MCF 10A (cell line): ENCODE results near the gene RTL1. TPM values are rescaled to one million over a fixed set of nuclear protein-coding genes. Genes with fewer than 3 reads are reported as not detected.

Experiments
- BruUV-seq: library from RNA; stranded (reverse); fragments of 400-500 nt; replicated peaks from 2 replicates; lab custom pipeline; 2021; lab: Mats Ljungman, UMichigan
- CTCF ChIA-PET: fragments of 300-600 bp; sonication (Branson Sonifier 250); formaldehyde crosslinking; extraction: SDS; loops from one replicate; lab custom pipeline; 2021; ENCODE audit warnings: antibody characterized with exemption, inconsistent platforms; lab: Yijun Ruan, JAX
- POLR2A ChIA-PET: fragments of 300-600, 350-650 bp; sonication (Branson Sonifier 250); formaldehyde crosslinking; extraction: SDS; loops from one replicate; lab custom pipeline; 2020; ENCODE audit warnings: antibody characterized with exemption, inconsistent platforms; lab: Yijun Ruan, JAX
- DNase-seq: peaks from one replicate; pipeline ENCODE4 v3.0.0-alpha.2; 2018; ENCODE audit not compliant: unreplicated experiment
- H3K27ac Mint-ChIP-seq: one replicate; pipeline ENCODE4 v1.8.0; 2022; ENCODE audit warnings: mild to moderate bottlenecking, low read depth, mixed read lengths; ENCODE audit not compliant: unreplicated experiment
- H3K27me3 Mint-ChIP-seq: one replicate; pipeline ENCODE4 v1.8.0; 2022; ENCODE audit warnings: mixed read lengths; ENCODE audit not compliant: insufficient read depth, unreplicated experiment
- H3K36me3 Mint-ChIP-seq: one replicate; pipeline ENCODE4 v1.8.0; 2022; ENCODE audit warnings: mild to moderate bottlenecking, moderate library complexity, mixed read lengths; ENCODE audit not compliant: insufficient read depth, unreplicated experiment
- H3K4me1 Mint-ChIP-seq: one replicate; pipeline ENCODE4 v1.8.0; 2022; ENCODE audit warnings: mixed read lengths; ENCODE audit not compliant: insufficient read depth, unreplicated experiment
- H3K4me3 Mint-ChIP-seq: one replicate; pipeline ENCODE4 v1.8.0; 2022; ENCODE audit warnings: mild to moderate bottlenecking, moderate library complexity, mixed read lengths; ENCODE audit not compliant: unreplicated experiment
- H3K9me3 Mint-ChIP-seq: one replicate; pipeline ENCODE4 v1.8.0; 2022; ENCODE audit warnings: mixed read lengths; ENCODE audit not compliant: unreplicated experiment
- CTCF ChIP-seq: fragments of 200-600 bp; IDR thresholded peaks from one replicate; pipeline ENCODE4 v1.8.0; 2022; ENCODE audit warnings: antibody characterized with exemption, mild to moderate bottlenecking; ENCODE audit not compliant: unreplicated experiment
- intact Hi-C: fragments of 100-400 bp; cut with micrococcal nuclease; formaldehyde crosslinking; loops from 2 replicates; pipeline ENCODE4 v1.14.1; 2022
- total RNA-seq: library from RNA; stranded (reverse); gene quantifications from 2 replicates; pipeline ENCODE4 v1.2.3, GENCODE V29; 2022

Gene RTL1
- total RNA-seq, 1 experiment from 2014 or later, result not detected

GRCh38 chr14:100844082-100844408 is 59.5 kb downstream of the RTL1 start:
- ChIA-PET CTCF (no interaction called here), POLR2A (no interaction called here)
- Mint-ChIP-seq H3K9me3 (no peaks in the 10 kb centered on the region), H3K4me1 (no peaks in the 10 kb centered on the region), H3K4me3 (no peak overlapping the region), H3K36me3 (no peaks in the 10 kb centered on the region), H3K27ac (no peak overlapping the region), H3K27me3 (no peaks in the 10 kb centered on the region)
- no peak for TF ChIP-seq CTCF
- BruUV-seq, result no TSS peak
- intact Hi-C loops, result no loop called here
- DNase-seq, result no peak

GRCh38 chr14:100842799-100843198 is 60.7 kb downstream of the RTL1 start:
- H3K4me3 Mint-ChIP-seq, result no peak overlapping the region
- peak; percentile 17 for DNase-seq
- H3K9me3 Mint-ChIP-seq, result no peaks in the 10 kb centered on the region
- TF ChIP-seq CTCF, result no peak
- no TSS peak for BruUV-seq
- ChIA-PET POLR2A (no interaction called here), CTCF (interaction anchor here (0.5 to 0.7 kb wide), 2 partner anchors 209 to 780 kb away, joined by 3 read pairs; no protein-coding TSS in a partner anchor)
- no peaks in the 10 kb centered on the region for H3K36me3 Mint-ChIP-seq
- intact Hi-C loops, result no loop called here
- H3K27me3 Mint-ChIP-seq, result no peaks in the 10 kb centered on the region
- no peak overlapping the region for H3K27ac Mint-ChIP-seq
- H3K4me1 Mint-ChIP-seq, result no peaks in the 10 kb centered on the region

GRCh38 chr14:100841761-100842403 is 61.6 kb downstream of the RTL1 start:
- no peak overlapping the region for H3K27ac Mint-ChIP-seq
- POLR2A ChIA-PET, result no interaction called here
- DNase-seq, result no peak
- intact Hi-C loops, result no loop called here
- peaks cover under 1% of the 10 kb centered on the region for H3K27me3 Mint-ChIP-seq
- TF ChIP-seq CTCF, result no peak
- no peaks in the 10 kb centered on the region for H3K9me3 Mint-ChIP-seq
- CTCF ChIA-PET, result interaction anchor here (0.7 to 1.0 kb wide), 3 partner anchors 179 to 463 kb away, joined by 3 read pairs; no protein-coding TSS in a partner anchor
- H3K36me3 Mint-ChIP-seq, result no peaks in the 10 kb centered on the region
- no peak overlapping the region for H3K4me3 Mint-ChIP-seq
- no TSS peak for BruUV-seq
- no peaks in the 10 kb centered on the region for H3K4me1 Mint-ChIP-seq

- Mint-ChIP-seq H3K27me3 (peaks cover 8% of the 10 kb centered on the region), H3K36me3 (no peaks in the 10 kb centered on the region), H3K4me1 (no peaks in the 10 kb centered on the region), H3K27ac (no peak overlapping the region), H3K4me3 (no peak overlapping the region), H3K9me3 (no peaks in the 10 kb centered on the region)
- DNase-seq, result no peak
- TF ChIP-seq CTCF, result no peak
- intact Hi-C loops, result no loop called here
- POLR2A ChIA-PET, result no interaction called here
- CTCF ChIA-PET, result interaction anchor here (1.0 kb wide), 1 partner anchor 179 kb away, joined by 3 read pairs; no protein-coding TSS in a partner anchor
- BruUV-seq, result no TSS peak
These were observed 62.3 kb downstream of the RTL1 start for GRCh38 chr14:100841066-100841760.
